Fibroblast of peridontal ligament (primary cell): ENCODE data around the gene FLCN.
"Not testable (repeated sequence)": the region's sequence is repeated elsewhere in the genome, so short reads cannot be mapped to it uniquely, and the experiment has no call there.

Experiments
- DNase-seq: peaks from one replicate; pipeline ENCODE4 v3.0.0-alpha.2; 2010; ENCODE audit errors: extremely low read depth

FLCN gene

DNA sequence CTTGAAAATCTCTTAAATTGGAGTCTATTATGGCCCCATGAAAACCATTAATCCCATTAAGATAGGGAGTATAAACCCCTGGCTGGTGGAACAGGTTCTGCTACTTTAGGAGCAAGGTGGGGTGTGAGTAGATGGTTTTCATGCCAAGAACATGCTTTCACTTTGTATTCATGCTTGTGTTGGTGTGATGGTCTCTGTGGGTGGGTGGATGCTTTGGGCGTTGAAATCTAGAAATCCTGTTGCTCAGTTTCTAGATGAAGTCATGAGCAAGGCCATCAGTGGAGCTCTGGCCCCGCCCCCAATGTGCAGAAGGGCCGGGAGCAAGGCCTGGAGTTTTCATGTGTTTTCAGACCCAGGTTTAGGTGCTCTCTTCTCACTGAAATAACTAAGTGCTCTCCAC is 50.9 kb downstream of the FLCN start:
- no peak for DNase-seq

DNA sequence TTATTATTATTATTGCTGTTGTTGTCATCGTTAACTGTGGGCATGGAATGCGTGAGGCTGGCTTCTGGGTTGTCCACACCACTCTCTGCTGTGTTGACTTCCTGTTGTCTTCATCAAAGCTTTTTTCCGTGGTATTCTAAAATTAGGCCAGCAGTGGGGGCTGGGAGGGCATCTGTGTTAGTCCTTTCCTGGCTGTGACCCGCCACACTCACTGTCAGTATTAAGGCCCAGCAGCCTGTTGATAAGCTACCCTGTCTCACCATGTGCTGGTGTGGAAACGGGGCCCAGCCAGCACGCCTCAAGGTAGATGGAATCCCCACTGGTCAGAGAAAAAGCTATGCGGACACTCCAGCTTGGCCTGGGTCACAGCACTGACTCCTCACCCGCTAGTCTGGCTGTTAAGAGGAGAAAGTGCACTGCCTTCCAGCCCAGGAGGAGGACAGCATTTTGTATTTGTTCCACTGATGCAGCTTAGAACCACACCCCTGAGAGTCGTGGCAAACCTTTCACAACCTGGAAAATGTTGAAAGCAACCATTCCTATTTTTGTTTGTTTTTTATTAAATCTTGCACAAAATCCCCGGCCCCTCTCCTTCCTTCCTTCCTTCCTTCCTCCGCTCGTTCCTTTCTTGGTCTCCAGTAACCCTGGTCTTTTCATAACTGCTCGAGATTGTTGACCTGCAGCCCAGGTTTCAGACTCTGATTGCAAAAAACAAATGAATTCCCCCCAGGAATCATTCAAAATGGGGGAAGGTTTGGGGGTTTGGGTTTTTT is 51.8 kb downstream of the FLCN start:
- not testable (repeated sequence) for DNase-seq

DNA sequence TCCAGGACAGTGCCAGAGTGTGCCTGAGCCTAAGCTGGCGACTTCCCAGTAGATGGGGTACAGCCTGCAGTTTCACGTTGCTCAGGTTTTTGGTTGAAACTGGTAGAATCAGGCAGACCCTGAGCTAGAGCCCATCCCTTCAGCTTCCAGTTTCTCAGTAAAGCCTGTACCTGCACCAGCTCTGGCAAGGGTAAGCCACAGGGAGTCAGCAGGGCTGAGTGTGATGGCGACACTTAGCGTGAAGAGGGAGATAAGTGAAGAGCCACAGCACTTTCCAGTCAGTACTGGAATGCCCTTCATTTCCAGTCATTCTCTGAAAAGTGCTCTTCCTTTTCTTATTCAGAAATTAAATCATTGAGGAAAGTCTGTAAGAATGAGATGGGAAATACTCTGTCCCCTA is 53.2 kb downstream of the FLCN start:
- no peak for DNase-seq

DNA sequence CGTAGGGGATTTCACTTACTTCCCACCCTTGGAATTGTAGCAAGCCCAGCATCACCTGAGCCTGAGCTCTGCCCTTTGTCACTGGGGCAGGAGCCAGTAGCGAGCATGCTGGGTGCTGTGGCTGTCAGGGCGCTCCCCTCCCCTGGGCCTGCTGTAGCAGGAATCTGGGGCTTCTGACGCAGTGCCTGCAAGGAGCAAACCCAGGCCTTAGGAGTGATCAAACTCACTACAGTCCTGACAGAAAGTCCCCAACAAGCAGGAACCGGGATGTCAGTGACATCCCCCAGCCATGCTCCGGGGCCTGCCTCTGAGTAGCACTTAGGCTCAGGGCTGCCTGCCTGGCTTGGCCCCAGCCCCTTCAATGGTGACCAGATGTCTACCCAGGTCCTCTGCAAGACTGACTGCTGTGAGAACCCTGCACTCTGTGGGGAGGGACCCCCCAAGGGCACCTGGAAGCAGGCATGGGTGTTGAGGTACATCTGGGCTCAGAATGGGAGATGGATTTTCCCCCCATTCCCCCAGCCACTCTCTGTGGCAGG is 54.3 kb downstream of the FLCN start:
- no peak for DNase-seq

DNA sequence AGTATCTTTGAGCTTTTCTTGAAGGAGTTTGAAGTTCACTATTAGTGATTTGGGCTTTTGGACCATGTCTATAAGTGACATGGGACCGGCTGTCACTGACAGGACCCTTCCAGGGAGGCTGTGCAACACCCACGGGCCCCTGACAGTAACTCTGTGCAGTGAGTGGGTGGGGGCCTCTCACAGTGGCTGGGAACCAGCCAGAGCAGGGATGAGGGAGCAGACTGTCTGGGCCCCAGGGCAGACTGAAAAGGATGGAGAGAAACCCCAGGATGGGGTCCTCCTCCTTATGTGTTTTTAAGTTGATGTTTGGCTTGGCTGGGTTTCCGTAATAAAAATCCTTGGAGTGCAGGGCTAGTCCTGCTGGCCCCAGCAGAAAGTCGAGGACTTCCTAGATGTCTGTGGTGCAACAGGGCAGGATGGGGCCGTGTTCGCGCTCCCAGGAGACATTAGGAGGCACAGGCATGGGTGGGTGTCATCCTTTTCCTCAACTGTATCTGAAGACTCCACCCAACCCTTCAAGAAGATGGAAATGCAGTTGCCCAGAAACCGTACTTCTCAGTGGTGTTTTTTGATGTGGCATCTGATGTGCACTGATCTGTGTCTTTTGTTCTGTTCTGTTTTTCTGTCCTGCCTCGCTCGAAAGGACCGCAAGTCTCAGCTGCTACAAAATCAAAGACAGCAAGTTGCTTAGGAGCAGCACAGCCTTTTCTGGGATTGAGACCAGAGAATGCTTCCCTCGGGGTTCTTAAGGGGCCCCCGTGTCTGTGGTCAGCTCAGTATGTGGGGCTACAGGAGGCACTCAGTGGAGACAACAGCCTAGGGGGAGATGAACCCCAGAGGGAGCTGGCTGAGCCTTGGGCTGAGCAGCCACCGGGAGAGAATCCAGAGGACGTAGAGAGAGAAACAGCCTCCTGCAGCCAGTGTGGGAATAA is 55.0 kb downstream of the FLCN start:
- no peak for DNase-seq

DNA sequence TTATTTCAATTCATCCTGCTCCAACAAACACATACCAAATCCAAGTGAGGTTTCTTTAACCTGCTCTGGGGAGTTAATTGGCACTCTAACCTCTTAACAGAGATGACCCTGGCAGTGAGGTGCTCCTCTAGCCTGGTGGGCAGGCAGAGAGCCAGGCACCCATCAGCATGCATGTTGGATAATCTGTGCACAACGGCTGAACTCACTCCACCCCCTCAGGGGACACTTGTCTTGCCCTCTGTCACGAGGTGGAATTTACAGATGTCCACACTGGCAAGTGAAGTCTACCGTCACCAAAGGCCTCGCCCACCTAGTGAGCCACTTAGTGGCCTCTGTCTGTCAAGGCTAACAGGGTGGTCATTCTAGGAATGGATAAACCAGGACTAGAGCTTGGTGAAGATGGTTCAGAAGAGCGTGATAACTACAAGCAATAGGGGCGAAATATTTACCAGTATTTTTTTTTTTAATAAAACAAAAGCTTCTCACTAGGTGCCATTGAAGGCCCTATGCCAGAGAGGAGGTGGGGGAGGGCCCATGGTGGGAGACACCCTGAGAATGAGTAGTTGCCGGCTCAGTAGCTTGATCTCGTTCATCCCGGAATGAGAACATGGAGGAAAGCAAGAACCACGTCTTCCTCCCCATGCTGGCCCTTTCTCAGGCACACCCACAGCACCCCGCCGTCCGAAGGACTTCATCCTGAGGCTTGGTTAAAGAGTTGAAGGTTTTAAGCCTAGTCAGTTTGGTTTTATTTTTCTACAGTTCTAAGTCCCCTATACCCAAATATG is 56.0 kb downstream of the FLCN start:
- DNase-seq: no peak

DNA sequence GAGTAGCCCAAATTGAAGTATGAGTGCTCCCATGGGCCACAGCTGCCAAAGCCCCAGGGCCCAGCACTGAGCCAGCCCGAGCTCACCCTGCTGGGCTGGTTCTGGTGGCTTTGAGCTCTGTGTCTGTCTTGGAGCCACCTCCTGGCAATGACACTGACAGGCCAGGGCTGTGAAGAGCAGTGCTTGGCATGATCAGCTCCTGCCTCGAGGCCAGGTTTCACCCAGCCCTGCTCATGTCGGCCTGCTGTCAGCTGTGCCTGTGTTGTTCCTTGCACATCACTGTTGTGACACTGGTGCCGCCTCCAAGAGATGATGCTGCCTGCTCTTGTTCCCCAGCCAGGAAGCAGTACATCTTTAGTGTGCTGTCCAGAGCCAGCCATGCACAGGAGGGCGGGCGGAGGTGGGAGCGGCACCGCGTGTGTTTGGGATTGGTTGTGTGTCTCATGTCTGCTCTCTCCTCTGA is 56.8 kb downstream of the FLCN start:
- no peak for DNase-seq

DNA sequence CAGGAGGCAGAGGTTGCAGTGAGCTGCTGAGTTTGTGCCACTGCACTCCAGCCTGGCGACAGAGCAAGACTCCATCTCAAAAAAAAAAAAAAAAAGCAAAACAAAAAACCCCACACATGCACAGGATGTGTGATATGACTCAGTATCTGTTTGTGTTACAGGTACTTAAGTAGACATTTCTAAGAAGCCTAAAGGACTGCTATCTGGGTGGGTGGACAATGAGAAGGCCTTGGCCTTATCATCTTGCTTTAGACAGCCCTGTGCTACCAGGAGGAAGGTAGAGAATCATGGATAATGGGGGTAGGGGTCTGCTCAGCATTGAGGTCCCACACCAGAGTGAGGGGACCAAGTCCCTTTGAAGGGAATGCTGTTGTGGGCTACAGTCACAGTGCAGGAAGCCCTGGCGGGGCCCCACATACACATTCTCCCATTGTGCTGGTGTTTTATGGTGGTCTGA is 57.6 kb downstream of the FLCN start:
- DNase-seq: no peak

DNA sequence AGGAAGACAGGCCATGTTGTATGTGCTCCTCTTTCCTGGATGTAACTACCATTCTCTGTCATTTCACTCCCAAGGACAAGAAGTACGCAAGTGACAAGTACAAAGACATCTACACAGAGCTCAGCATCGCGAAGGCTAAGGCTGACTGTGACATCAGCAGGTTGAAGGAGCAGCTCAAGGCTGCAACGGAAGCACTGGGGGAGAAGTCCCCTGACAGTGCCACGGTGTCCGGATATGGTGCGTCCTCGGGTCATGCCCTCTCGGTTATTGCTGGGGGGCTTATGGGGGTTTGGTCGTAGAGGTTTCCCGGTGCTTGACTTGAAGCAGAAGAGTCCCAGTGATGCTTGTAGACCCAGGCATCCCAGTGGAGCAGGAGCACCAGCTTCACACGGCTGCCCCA is 59.8 kb downstream of the FLCN start:
- no peak for DNase-seq

DNA sequence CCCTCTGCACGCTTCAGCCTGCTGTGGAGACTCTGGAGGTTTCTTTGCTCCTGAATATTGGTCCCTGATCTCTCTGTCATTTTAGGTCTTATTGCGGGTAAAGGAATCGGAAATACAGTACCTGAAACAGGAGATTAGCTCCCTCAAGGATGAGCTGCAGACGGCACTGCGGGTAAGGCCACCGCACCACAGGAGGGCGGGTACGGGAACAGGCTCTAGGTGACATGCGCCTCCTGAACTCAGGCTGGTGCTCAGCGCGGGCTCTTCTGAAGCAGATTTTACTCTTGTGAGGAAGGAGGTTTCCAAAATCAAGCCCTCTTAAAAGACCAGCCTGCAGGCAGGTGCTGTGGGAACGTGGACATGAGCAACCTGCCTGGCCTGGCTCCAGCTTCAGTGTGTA is 60.6 kb downstream of the FLCN start:
- DNase-seq: no peak

DNA sequence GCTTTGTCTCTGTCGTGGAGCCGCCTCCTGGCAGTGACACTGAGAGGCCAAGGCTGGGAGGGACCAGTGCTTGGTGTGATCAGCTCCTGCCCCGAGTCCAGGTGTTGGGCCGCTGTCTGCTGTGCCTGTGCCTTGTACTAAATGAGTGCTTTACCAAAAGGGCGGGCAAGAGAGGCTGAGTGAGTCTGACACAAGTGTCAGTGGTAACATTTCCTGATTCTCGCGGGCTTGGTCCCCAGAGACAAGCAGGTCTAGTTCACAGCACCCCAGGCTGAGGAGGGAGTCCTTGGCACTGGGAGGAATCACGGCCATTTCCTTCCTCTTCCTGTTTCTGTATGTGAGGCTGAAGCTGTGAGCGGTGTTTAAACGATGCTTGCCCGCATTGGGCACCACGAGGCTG is 61.1 kb downstream of the FLCN start:
- no peak for DNase-seq

DNA sequence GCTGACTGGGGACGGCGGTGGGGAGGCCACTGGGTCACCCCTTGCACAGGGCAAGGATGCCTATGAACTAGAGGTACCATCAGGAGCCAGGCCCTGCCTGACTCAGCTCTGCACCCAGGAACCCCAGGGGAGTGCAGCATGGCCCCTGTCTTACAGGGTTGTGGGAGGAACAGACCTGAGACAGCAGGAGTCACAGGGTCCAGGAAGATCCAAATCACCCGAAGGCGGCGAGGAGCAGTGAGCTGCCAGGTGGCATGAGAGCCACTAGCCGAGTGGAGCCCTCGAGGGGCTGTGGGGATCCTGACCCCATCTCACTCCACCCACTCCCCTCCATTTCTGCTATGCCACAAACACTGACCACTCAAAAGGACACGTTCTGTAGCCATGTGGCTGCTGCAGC is 61.6 kb downstream of the FLCN start:
- no peak for DNase-seq

DNA sequence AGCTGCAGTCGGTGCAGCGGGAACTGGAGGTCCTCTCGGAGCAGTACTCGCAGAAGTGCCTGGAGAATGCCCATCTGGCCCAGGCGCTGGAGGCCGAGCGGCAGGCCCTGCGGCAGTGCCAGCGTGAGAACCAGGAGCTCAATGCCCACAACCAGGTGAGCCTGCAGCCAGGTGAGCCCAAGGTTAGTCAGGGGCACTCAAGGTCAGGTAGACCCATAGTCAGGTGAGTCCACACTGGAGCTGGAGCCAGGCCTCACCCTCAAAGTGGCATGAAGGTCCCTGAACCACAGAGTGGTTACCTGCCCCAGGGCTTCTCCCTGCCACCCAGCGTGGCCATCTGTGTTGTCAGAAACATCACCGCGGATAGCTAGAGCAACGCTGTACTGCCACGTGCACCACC is 63.0 kb downstream of the FLCN start:
- no peak for DNase-seq

DNA sequence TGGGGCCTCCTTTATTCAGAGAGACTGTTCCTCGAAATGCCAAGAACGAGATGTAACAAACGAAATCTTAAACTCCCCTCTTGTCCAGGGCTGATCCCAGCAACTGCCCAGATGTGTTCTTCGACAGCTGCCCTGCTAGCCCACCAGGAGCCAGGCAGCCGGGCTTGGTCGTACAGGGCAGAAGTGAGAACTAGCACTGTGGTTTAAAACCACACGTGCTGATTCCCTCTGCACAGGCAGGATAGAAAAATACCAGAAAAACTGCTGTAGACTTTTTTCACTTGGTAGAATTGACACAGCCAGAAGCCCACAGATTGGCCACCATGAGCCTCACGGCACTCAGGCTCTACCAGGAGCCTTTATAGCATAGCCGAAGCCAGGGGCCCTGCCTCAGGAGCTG is 64.0 kb downstream of the FLCN start:
- DNase-seq: no peak

DNA sequence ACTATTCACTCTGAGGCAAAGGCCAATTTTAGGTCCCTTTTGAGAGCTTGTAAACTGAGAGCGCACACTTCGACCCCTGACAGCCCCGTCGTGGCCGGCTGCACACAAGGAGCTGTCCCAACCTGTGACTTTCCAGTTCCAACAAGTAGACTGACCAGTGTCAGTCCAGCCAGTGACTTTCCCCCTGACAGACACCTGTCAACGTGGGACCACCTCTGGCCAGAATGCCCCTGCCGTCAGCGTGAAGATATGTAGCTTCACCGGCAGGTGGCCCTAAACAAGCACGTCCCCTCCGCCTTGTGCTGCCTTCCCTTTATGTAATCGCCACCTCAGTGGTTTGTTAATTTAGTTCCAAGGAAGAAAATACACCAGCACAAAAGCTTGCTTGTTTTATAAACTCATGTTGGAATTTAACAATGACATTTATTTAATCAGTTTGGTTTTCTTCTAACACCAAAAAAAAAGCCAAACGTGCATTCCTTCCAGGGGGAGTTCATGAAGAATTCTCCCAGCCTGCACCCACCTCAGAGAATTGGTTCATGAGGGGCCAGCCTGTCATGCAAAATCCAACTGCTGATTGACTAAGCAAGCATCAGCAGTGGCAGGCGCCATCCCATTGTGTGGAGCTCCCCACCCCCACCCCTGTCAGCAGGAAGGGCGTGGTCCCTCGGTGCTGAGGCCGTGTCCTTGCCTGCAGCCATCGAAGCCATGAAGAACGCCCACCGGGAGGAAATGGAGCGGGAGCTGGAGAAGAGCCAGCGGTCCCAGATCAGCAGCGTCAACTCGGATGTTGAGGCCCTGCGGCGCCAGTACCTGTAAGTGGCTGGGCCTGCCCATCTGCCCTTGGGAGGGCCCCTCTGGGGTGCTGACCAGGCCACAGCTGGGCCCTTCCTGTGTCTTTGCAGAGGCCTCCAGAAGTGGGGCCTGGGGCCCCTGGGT is 64.7 kb downstream of the FLCN start:
- no peak for DNase-seq

DNA sequence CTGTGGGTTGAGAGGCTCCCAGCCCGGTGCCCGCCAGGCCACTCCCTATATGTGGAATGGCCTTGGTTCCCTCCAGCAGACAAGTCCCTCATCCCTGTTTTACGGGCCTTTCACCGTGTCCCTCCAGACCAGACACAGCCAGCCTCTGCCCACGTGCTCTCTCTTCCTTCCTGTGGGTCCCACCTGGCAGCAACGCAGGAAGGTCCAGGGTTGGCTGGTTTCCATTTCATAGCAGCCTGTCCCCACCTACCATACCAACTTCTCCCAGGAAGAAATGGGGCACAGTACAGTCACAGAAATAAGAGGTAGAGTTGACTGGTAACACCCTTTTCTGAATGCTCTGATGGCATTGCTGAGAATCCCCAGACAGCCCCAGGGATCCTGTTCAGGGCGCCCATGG is 65.8 kb downstream of the FLCN start:
- no peak for DNase-seq

DNA sequence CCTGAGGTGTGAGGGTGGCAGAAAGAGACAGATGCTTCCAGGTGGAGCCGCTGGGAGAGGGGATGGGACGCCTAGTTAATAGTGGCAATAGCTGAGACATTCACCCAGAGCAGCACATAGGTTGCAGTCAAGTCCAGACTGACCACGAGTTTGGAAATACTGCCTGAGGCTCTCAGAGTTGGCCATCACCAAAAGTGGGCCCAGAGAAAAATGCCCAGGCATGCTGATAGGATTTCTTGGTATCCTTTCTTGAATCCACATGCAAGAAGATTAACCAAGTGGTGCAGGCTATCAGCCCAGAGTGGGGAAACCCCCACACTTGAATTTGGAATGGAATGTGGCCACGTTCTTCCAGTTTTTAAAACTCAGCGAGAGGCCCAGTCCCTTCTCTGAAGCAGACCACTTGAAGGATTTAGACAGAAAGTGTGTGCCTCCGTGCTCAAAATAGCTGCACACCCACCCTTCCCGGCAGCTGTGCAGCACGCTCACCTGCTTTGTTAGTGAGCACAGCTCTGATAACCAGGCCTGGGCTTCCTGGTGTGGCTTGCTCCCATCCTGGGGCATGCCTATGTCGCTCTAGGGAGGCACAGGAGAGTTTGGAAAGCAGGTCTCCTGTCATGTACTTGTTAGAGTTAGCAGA is 66.5 kb downstream of the FLCN start:
- DNase-seq: peak; percentile 65

DNA sequence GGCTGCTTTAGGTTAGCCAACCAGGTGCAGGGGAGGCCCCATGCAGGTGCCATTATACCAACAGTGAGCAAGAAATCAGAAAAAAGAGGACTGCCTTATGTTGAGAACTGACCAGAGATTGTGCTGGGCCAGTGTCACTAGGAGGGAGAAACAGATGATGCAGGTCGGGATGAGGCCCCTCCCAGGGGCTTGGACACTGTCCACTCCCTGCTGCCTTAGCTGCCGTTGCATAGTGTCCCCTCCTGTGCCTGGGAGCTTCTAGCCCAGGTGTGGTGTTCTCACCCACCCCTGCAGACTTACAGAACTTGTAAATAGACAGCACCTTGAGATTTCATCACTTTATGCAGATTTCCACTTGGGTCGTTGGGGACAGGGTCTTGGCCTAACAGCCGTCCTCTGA is 67.6 kb downstream of the FLCN start:
- DNase-seq: no peak

DNA sequence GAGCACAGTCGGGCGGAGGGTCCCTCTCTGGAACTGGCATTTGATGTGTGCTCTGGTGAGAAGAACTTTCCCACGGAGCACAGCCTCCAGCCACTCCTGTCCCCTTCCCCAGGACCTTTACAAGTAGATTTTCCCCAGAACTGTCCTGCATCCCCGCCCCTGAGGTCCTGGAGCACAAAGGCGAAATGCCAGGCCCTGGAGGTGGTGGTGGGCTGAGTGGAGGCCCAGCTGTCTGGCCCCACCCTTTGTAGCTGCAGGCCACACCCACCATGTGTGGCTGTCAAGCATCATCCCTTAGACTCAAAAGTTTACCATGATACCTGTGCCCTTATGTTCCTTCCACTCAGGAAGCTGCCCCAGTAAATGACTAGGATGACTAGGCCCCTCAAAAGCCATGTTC is 68.6 kb downstream of the FLCN start:
- no peak for DNase-seq

DNA sequence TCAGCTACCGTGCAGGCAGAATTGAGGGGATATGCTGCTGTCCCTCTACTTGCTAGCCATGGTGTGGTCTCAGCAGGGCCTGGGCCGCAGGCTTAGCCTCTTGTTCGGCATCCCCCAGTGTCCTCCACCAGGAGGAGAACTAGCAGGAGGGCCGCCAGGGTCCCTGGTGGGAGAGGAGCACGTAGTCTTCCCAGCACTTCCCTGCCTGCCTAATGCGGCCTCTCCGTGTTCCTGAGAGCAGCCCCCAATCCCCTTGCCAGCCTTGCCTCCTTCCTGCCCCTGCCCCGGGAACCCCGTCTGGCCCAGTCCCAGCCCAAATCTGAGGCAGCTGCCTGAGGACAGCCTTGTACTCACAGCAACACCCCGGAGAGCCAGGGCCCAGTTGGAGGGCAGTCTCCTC is 69.0 kb downstream of the FLCN start:
- no peak for DNase-seq
